ENCODE results near the gene RGS12.
A peak's percentile ranks its signal among the peaks of the same experiment; 100 is the strongest.

The RGS12 gene, protein sequence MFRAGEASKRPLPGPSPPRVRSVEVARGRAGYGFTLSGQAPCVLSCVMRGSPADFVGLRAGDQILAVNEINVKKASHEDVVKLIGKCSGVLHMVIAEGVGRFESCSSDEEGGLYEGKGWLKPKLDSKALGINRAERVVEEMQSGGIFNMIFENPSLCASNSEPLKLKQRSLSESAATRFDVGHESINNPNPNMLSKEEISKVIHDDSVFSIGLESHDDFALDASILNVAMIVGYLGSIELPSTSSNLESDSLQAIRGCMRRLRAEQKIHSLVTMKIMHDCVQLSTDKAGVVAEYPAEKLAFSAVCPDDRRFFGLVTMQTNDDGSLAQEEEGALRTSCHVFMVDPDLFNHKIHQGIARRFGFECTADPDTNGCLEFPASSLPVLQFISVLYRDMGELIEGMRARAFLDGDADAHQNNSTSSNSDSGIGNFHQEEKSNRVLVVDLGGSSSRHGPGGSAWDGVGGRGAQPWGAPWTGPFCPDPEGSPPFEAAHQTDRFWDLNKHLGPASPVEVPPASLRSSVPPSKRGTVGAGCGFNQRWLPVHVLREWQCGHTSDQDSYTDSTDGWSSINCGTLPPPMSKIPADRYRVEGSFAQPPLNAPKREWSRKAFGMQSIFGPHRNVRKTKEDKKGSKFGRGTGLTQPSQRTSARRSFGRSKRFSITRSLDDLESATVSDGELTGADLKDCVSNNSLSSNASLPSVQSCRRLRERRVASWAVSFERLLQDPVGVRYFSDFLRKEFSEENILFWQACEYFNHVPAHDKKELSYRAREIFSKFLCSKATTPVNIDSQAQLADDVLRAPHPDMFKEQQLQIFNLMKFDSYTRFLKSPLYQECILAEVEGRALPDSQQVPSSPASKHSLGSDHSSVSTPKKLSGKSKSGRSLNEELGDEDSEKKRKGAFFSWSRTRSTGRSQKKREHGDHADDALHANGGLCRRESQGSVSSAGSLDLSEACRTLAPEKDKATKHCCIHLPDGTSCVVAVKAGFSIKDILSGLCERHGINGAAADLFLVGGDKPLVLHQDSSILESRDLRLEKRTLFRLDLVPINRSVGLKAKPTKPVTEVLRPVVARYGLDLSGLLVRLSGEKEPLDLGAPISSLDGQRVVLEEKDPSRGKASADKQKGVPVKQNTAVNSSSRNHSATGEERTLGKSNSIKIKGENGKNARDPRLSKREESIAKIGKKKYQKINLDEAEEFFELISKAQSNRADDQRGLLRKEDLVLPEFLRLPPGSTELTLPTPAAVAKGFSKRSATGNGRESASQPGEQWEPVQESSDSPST (N-terminal part only)

DNA sequence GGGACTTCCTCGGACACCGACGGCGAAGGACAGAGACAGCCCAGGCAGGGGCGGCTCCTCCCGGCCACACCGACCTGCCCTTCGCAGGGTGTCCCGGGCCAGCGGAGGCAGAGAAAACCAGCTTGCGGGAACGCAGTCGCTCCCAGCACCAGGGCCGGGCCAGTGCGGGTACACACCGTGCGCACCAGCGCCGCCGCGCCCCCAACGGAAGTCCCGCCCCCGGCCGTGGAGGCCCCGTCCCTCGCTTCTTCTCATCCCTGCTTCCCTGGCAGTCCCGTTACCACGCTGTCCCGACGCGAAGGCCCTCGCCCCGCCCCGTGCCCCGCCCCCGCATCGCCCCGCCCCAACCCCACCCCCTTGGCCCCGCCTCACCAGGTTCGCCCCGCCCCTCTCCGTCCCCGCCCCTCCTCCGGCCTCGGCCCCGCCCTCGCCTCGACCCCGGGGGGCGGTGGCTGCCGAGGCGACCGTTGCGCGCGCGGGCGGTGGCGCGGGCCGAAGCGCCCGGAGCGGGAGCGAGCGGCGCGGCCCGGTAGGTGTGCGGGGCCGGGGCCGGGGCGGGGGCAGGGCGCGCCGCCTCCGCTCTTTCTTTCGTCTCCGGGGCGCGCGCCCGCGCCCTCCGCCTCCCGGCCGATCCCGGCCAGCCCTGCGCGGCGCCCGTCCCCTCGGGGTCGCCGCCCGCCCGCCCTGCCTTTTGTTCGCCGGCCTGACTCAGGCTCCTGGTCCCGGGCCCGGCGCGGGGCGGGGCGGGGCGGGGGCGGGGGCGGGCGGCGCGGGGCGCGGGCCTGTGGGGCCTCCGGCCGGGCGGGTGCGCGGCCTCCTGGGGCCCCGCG is at the start of gene RGS12:
Gene RGS12 (plus strand): TSS at position 451 of the 830 bp plus-strand sequence. CDS start 23,150 bp downstream, outside the sequence.
- DNase-seq: peak; percentile 93 to 96

DNA sequence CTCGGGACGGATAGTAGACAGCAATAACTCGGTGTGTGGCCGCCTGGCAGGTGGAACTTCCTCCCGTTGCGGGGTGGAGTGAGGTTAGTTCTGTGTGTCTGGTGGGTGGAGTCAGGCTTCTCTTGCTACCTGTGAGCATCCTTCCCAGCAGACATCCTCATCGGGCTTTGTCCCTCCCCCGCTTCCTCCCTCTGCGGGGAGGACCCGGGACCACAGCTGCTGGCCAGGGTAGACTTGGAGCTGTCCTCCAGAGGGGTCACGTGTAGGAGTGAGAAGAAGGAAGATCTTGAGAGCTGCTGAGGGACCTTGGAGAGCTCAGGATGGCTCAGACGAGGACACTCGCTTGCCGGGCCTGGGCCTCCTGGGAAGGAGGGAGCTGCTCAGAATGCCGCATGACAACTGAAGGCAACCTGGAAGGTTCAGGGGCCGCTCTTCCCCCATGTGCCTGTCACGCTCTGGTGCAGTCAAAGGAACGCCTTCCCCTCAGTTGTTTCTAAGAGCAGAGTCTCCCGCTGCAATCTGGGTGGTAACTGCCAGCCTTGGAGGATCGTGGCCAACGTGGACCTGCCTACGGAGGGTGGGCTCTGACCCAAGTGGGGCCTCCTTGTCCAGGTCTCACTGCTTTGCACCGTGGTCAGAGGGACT is 49.6 kb upstream of the RGS12 start:
- DNase-seq: no peak

DNA sequence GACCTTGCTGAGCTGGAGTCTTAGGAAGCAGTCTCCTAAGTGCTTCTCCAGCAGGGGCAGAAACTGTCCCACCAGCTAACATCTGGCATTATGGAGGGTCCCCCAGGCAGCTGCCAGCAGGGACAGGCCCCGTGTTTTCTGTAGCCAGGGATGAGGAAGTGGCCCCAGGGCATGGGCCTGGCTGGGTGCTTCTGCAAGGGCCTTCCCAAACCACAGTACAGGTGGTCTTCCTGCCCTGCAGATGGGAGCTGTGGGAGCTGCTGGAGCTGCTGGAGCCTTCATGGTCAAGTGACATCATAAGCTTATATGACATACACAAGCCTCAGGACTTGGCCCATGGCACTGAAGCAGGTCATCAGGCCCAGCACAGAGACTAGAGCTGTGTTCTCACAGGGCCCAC is 48.8 kb upstream of the RGS12 start:
- no peak for DNase-seq

DNA sequence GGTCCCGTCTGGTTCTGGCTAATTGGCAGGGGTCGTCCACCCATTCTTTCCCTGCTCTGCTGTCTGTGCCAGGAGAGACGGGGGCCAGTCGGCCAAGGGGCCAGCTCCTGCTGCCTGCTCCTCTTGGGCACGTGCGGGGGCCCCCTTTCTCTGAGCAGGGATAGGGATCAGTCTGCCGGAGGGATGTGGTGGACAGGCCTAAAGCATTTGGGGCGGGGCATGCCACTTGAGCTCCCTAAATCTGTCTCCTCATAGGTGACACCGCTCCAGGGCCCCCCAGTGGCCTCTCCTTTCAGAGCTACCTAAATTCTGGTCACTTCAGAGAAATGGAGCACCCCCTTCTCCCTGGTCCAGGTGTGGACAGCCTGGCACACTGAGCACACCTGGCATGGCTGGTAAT is 48.1 kb upstream of the RGS12 start:
- DNase-seq: no peak

DNA sequence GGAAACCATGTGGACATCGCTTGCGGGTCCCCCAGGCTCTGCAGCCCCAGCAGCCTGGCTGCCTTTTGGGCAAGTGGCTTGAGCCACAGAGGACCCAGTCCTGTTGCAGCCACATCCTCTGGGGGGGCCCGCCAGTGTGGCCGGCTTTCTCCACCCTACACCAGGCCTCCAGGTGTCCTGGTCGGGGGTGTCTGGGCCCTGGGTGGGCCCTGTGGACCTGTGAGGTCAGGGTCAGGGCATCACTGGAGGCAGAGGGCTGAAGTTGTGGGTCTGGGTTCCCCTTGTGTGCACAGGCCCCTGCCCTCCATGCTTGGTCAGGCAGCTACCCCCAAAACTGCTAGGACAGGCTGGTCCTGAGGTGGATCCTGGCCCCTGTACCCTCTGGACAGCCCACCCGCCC is 47.1 kb upstream of the RGS12 start:
- no peak for DNase-seq

DNA sequence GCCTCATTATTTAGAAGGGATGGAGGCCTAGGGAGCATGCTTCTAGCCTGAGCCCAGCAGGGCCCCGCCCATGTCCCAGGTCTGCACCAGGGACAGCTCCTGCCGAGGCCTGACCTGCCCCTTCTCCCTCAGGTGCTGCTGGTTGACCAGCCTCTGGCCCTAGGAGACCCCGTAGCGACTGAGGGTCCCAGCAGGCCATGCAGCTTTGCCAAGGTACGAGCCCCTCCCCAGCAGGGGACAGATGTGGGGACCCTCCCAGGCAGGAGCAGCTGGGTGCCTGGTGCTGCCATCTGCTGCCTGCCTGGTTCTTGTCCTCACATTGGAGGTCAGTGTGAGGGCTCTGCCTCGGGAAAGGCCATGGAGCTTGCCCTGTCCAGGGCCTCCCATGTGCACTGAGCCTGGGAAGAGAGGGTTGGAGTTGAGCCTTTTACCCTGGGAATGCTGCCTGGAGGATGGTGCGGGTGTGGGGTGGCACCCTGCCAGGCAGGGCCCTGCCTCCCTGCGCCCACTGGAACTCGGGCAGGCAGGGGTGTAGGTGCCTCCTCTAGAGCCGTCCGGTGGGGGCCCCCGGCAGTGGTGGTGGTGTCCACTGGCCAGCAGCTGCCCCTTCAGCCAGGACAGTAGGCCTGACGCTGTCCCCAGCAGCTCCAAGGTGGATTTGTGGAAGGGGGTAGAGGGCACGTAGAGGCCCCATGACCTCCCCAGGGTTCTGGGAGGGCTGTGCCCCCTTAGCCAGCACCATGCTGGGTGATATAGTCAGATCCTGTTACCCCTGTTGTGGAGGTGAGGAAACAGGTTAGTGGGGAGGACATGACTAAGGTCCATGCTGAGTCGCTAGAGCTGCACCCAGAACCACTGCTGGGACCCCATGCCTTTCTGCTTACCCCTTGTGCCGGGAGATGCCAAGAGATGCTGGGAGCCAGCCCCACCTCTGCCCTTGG is 46.1 kb upstream of the RGS12 start:
- DNase-seq: no peak

DNA sequence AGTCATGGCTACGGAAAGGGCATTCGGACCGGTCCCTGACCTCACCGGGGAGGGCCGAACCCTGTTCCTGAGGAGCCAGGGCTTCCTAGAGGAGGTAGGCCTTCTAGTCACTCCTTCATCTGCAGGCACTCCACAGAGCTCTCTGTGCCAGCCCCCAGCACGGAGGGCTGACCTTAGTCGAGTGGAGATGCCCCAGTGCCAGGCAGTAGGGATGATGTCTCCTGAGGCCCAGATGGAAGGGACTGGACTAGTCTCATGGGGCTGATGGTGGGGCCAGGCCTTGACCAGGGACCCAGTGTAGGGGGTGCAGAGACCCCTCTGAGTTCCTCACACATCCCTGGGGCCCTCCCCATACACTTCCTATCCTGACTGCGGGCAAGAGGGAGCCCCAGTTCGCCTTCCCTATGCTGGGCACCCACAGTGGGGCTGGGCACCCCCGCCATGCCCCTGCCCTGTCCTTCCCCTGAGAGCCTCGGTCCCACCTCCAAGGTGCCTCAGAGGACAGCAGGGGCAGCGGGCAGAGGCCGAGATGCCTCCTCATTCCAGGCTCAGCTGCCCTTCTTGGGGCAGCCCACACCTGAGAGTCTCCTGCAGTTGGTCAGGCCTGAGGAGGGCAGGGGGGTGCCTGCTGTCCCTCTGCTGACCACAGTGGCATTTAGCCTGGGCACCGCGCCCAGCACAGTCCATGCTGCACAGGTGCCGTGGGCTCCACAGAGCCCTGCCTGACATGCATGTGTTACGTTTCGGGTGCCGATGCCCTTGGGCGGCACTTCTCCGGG is 45.2 kb upstream of the RGS12 start:
- DNase-seq: no peak

DNA sequence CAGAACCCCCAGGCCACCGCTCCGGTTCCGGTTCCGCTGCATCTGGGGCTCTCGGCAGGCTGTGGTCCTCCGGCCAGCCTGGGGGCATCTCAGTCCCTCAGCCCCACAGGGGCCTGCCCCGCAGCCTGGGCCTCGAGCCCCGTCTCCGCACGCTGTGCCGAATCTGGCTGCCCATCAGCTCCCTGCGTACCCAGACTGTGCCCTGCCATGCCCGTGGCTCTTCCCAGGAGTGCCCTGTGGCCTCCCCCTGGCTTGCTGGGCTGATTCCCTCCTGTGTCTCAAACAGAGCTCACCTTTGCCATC is 44.7 kb upstream of the RGS12 start:
- no peak for DNase-seq

DNA sequence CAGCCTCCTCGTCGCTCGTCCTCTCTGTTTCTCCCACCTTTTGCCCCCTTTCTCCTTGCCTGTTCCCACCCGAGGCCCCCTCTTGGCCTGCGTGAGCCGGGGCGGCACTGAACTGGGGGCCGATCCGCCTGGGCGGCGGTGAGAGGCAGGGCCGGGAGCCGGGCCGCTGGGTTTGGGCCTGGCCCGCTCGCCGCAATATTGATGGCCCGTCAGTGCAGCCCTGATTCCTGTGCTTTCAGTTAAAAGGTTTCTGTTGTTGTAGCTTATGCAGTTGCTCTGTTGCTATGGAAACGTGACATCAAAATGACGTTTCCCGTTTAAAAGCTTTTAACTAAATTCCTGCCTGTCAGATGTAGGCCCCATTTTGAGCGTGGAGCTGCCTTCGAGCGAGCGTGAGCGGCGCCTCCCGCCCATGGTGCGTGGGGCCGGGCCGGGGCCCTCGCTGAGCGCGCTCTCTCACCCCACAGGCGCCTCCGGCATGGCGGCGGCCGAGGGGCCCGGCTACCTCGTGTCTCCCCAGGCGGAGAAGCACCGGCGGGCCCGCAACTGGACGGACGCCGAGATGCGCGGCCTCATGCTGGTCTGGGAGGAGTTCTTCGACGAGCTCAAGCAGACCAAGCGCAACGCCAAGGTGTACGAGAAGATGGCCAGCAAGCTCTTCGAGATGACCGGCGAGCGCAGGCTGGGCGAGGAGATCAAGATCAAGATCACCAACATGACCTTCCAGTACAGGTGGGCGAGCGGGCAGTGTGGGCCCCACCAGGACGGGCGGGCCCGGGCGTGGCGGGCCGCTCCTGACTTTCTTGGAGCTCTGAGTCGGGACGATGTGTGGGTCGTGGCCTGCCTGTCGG is 43.8 kb upstream of the RGS12 start, which contains the start of gene MSANTD1:
Gene MSANTD1 (plus strand): TSS at position 349 of the 851 bp plus-strand sequence. CDS start 64 bp downstream, at position 413.
- DNase-seq: no peak

DNA sequence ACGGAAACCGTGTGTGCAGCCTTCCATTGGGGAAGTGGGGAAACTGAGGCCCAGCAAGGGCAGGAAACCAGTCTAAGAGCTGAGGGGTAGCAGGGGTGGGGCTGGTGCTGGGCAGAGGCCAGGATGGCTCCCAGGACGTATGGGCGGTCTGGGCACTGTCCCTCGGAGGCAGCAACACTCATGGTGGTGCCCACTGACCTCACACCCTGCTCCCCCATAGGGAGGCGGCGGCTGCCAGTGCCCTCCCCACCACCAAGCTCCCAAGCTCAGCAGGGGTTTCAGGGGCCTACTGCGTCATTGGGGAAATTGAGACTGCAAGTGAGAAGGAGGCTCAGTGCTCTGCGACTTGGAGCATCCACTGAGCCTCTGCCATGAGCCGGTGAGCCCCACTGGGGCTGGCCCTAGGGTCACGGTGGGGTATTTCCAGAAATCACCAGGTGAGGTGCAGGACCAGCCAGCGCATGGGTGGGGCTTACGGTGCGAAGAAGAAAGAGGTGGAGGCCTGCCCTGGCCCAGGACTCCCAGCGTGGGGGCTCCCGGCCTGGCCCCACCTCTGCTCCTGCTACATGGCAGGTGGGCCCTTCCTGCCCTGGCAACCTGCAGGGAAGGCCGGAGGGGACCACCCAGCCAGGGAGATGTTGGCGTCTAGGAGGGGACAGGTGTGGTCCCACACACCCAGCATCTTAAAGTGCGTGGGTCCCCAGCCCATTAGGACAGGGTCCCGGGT is 42.9 kb upstream of the RGS12 start:
- DNase-seq: no peak

DNA sequence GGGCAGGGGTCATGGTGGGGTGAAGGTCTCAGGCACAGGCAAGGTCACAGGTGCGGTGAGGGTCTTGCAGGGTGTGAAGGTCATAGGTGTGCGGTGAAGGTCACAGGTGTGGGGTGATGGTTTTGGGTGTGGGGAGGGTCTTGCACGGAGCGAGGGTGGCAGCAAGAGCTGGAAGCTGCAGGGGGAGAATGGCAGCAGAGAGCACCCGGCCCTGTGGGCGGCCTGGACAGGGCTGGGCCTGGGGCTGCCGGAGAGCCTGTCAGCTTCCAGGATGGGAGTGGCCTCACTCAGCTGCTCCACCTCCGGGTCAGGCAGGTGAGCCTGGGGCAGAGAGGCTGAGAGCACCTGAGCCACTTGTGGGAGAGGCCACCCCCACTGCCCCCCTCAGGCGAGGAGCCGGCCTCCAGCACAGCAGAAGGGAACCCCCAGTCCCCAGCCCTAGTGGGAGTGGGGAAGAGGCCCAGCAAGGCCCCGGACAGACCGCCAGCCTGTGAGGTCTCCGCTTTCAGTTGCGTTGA is 42.3 kb upstream of the RGS12 start:
- no peak for DNase-seq

DNA sequence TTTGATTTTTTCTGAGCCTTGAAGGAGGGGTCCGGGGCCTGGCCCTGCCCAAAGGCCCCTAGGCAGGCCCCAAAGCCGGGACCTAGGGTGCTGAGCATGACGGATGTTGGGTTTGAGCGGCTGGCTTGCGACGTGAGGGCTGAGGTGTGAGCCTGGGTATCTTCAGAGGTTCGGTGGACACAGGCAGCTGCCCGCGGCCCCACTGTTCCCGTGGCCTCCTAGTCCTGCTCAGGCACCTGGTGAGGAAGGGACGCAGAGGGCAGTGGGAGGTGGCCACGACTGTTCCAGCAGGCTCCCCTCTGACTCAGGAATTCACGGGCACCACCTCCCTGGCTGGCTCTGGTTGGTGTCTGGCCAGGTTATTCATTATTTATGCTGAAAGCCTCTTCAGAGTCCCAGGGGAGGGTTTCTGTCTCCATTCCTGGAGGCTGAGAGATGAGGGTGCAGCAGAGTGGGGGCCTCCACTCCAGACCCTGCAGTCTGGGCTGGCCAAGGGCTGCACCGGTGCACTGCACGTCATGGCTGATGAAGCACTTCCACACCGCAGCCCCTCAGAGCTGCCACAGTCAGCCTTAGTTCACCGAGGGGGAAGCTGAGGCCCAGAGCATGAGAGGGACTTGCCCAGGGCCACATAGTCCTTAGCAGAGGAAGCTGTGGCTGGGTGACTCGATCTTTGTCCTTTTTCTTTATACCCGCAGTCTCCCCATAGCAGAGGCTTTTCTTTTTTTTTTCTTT is 41.7 kb upstream of the RGS12 start:
- DNase-seq: no peak

DNA sequence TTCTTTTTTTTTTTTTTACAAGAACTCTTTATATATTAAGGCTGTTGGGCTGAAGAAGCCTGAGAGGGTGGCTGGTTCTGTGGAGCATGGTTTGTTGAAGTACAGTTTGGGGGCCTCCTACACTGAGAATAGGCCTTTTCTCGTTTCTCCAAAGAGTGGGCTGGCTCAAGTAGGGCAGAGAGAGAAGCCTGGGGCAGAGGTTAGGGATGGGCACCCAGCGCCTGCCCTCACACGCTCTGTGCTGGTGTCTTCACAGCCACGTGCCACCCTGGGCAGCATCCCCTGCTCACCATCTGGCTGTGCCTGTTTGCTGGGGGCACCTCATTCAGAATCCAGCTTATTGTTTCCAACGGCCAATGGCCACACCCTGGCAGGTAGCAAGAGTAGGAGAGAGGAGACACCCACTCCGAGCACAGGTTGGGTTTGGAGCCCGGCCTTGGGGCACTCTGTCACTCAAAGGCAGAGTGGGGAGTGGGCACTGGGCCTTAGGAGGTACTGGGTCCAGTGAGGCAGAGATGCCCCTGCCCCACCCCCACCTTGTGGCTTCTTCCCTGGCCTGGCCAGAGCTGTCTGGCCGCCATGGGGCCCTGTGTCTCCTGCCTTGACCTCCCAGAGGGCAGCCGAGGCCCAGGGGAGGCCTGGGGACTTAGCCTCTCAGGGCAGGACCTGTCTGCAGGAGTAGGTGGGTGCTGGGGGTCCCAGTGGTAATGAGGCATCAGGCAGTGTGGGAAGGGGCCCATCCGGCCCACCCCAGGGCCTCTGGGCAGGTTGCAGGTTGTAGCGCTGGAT is 40.9 kb upstream of the RGS12 start:
- no peak for DNase-seq

DNA sequence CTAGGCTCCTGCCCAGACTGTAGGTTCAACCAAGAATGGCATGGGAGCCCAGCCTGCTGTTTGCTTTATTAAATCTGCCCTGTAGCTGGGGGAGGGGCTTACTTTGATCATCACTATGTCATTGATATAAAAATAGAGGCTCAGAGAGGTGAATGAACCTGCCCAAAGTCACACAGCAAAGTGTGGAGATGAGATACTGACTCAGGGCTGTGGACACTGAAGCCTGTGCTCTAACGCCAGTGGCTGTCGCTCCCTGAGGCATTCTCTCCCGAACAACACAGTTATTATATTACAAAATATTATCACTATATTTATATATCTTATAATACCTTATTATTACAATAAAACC is 40.4 kb upstream of the RGS12 start:
- no peak for DNase-seq

DNA sequence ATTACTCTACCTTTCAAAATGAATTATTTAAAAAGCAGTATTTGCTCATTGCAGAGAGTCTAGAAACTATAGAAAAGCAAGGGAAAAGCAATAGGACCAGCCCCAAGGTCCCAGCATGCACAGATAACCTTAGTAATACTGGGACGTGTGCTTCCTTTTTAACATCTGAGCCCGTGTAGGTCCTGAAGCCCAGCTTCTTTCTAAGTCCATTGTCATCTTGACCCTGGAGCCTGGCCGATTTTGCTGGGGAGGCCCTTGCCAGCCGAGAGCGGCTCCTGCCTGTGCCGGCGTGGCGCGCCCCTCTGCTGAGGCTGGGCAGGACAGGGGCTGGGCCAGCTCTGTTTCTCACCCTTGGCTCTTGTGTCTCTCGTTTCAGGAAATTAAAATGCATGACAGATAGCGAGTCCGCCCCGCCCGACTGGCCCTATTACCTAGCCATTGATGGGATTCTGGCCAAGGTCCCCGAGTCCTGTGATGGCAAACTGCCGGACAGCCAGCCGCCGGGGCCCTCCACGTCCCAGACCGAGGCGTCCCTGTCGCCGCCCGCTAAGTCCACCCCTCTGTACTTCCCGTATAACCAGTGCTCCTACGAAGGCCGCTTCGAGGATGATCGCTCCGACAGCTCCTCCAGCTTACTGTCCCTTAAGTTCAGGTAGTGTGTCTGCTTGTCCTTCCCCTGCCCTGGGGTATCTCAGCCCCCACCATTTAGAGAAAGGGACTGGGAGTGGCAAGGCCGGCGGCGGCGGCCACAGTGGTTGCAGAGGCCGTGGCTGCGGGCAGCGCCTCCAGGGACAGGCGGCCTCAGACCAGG is 39.8 kb upstream of the RGS12 start:
- no peak for DNase-seq
